ENCODE measurements around the gene TRIM54. TPM values are rescaled to one million over a fixed set of nuclear protein-coding genes. Genes with fewer than 3 reads are reported as not detected.
"Not testable (repeated sequence)": the region's sequence is repeated elsewhere in the genome, so short reads cannot be mapped to it uniquely, and the experiment has no call there.

The TRIM54 gene
- total and polyA plus RNA-seq, 3 donors from 2014 or later, result 28.3 to 46.8 (median 38.5) TPM

GRCh38 chr2:27316655-27317412 lies 34.6 kb downstream of the TRIM54 start:
- Histone ChIP-seq H3K4me3 (no peak overlapping the region), H3K27me3 (no peaks in the 10 kb centered on the region), H3K4me1 (no peaks in the 10 kb centered on the region), H3K36me3 (ENCODE audit: low read depth, missing control alignments) (no peaks in the 10 kb centered on the region), H3K27ac (no peak overlapping the region), H3K9me3 (no peaks in the 10 kb centered on the region)
- DNase-seq, result no peak
- WGBS, 2 donors, result 64 to 79% methylated on average over 6 to 12 of the region's 12 CpGs
- intact Hi-C loops (cut with DNase I; ENCODE audit: low total_unique reads), result no loop called here
- no peak for TF ChIP-seq POLR2A (IDR thresholded peaks at IDR 0.05)
- TF ChIP-seq CTCF (IDR thresholded peaks at IDR 0.05), result no peak

- H3K27ac ChIP-seq; DNase-seq; intact Hi-C loops (cut with DNase I; ENCODE audit: low total_unique reads); H3K4me3 ChIP-seq; H3K9me3 ChIP-seq; H3K27me3 ChIP-seq; H3K36me3 ChIP-seq (ENCODE audit: low read depth, missing control alignments): not testable (repeated sequence)
- WGBS, 2 donors, result 93% methylated on average over 15 of the region's 15 CpGs
- H3K4me1 ChIP-seq, result peaks cover 16% of the 10 kb centered on the region
Measured at GRCh38 chr2:27319839-27320238, 37.6 kb downstream of the TRIM54 start.

GRCh38 chr2:27320958-27321543 lies 38.8 kb downstream of the TRIM54 start:
- Histone ChIP-seq H3K27me3 (no peaks in the 10 kb centered on the region), H3K9me3 (no peaks in the 10 kb centered on the region), H3K4me1 (peaks cover 16% of the 10 kb centered on the region), H3K27ac (no peak overlapping the region), H3K36me3 (ENCODE audit: low read depth, missing control alignments) (no peaks in the 10 kb centered on the region), H3K4me3 (no peak overlapping the region)
- TF ChIP-seq POLR2A (IDR thresholded peaks at IDR 0.05), result no peak
- peak; percentile 18 to 26 (median 20) for TF ChIP-seq CTCF (IDR thresholded peaks at IDR 0.05)
- intact Hi-C loops (cut with DNase I; ENCODE audit: low total_unique reads), result no loop called here
- DNase-seq, result peak; percentile 67
- WGBS, 2 donors, result 59 to 76% methylated on average over 8 of the region's 8 CpGs

GRCh38 chr2:27322301-27322765 lies 40.1 kb downstream of the TRIM54 start:
- Histone ChIP-seq H3K36me3 (ENCODE audit: low read depth, missing control alignments) (no peaks in the 10 kb centered on the region), H3K4me1 (peaks cover 16% of the 10 kb centered on the region), H3K4me3 (peak overlapping the region; percentile 78 to 79), H3K27ac (peak overlapping the region; percentile 76 to 93), H3K9me3 (no peaks in the 10 kb centered on the region), H3K27me3 (no peaks in the 10 kb centered on the region)
- no peak for DNase-seq
- 1 to 2% methylated on average over 10 of the region's 10 CpGs for WGBS, 2 donors
- intact Hi-C loops (cut with DNase I; ENCODE audit: low total_unique reads), result no loop called here
- no peak for TF ChIP-seq POLR2A (IDR thresholded peaks at IDR 0.05)
- TF ChIP-seq CTCF (IDR thresholded peaks at IDR 0.05), result no peak

- Histone ChIP-seq H3K27ac (peak within 1 kb of the TSS; percentile 76 to 93), H3K36me3 (ENCODE audit: low read depth, missing control alignments) (no peaks in the 10 kb centered on the region), H3K4me3 (peak within 1 kb of the TSS; percentile 78 to 79), H3K4me1 (peaks cover 16% of the 10 kb centered on the region), H3K27me3 (no peaks in the 10 kb centered on the region), H3K9me3 (no peaks in the 10 kb centered on the region)
- DNase-seq, result peak; percentile 96
- intact Hi-C loops (cut with DNase I; ENCODE audit: low total_unique reads), result no loop called here
- 0% methylated on average over 37 to 39 of the region's 39 CpGs for WGBS, 2 donors
- TF ChIP-seq CTCF (IDR thresholded peaks at IDR 0.05) (no peak), POLR2A (IDR thresholded peaks at IDR 0.05) (peak; percentile 85)
Measured at GRCh38 chr2:27322766-27323595, 40.8 kb downstream of the TRIM54 start, which contains the start of gene MPV17. Gene MPV17 (minus strand): TSS chr2:27323097. CDS start chr2:27322517, 580 bp downstream.
